Peyer's patch (tissue), 4 donors: ENCODE data around the gene RLN3. TPM values are rescaled to one million over a fixed set of nuclear protein-coding genes. Genes with fewer than 3 reads are reported as not detected.
"Not testable (repeated sequence)": the region's sequence is repeated elsewhere in the genome, so short reads cannot be mapped to it uniquely, and the experiment has no call there.

ENCODE experiments used
- DNase-seq, 3 donors: peaks; one replicate each; pipeline ENCODE4 v3.0.0-alpha.2; 2017 to 2019
- H3K27ac ChIP-seq, 4 donors: fragments of 200-600 bp; sonication (generic); one replicate each; pipeline ENCODE4 v1.5.1; 2016 to 2019
- H3K27me3 ChIP-seq, 2 donors: fragments of 200-600 bp; sonication (generic); one replicate each; pipeline ENCODE4 v1.5.1; 2019
- H3K36me3 ChIP-seq, 3 donors: fragments of 200-600 bp; sonication (generic); one replicate each; pipeline ENCODE4 v1.5.1; 2016 to 2019
- H3K4me1 ChIP-seq, 4 donors: fragments of 200-600 bp; sonication (generic); one replicate each; pipeline ENCODE4 v1.5.1; 2016 to 2019
- H3K4me3 ChIP-seq, 4 donors: fragments of 200-600 bp; sonication (generic); 1 replicate in 3 of 4; 2 replicates in 1 of 4; pipeline ENCODE4 v1.5.1; 2016 to 2019; ENCODE audit warnings: mild to moderate bottlenecking in 1 of 4
- H3K9me3 ChIP-seq, 4 donors: fragments of 200-600 bp; sonication (generic); one replicate each; pipeline ENCODE4 v1.5.1; 2016 to 2019; ENCODE audit warnings: mild to moderate bottlenecking in 1 of 4
- POLR2A ChIP-seq, 2 donors: fragments of 450-650 bp; IDR thresholded peaks; one replicate each; pipeline ENCODE4 v1.5.1; 2017; ENCODE audit warnings: antibody characterized with exemption in 2 of 2, mild to moderate bottlenecking in 2 of 2, moderate library complexity in 2 of 2
- total RNA-seq, 4 donors: library from RNA; depleted of rRNA; stranded (reverse); fragments of >200 nt; gene quantifications; one replicate each; pipeline ENCODE4 v1.1.0, GENCODE V29; 2016
- TF ChIP-seq, protein P1 (sequence below), 6 experiments: fragments of 450-650 bp in 4 of 6; fragments of 200-600 bp in 2 of 6; sonication (generic) in 1 of 6; IDR thresholded peaks; one replicate each; pipeline ENCODE4 v1.5.1; 2017 to 2019; ENCODE audit warnings: antibody characterized with exemption in 6 of 6, mild to moderate bottlenecking in 3 of 6, moderate library complexity in 1 of 6

RLN3 gene
- total RNA-seq, 4 donors from 2014 or later = not detected

DNA sequence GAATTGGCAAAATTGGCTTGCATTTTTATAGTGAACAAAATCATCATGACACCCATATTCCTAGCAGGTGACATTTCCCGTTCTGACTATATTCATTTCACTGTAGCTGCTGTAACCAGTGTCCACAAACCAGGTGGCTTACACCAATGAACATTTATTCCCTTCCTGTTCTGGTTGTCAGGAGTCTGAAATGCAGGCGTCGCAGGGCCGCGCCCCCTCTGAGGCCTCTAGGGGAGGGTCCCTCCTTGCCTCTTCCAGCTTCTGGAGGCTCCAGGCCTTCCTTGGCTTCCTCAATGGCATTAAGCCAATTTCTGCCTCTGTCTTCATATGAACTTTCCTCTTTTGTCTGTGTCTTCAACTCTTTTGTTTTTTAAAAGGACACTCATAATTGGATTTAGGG lies 6.5 kb upstream of the RLN3 start:
- Histone ChIP-seq H3K9me3 (no peaks in the 10 kb centered on the region), H3K36me3 (no peaks in the 10 kb centered on the region), H3K4me3 (no peak overlapping the region), H3K27me3 (no peaks in the 10 kb centered on the region), H3K27ac (no peak overlapping the region), H3K4me1 (peaks cover 0 to 10% (median 7%) of the 10 kb centered on the region in 4 donors)
- TF ChIP-seq, protein P1, sequence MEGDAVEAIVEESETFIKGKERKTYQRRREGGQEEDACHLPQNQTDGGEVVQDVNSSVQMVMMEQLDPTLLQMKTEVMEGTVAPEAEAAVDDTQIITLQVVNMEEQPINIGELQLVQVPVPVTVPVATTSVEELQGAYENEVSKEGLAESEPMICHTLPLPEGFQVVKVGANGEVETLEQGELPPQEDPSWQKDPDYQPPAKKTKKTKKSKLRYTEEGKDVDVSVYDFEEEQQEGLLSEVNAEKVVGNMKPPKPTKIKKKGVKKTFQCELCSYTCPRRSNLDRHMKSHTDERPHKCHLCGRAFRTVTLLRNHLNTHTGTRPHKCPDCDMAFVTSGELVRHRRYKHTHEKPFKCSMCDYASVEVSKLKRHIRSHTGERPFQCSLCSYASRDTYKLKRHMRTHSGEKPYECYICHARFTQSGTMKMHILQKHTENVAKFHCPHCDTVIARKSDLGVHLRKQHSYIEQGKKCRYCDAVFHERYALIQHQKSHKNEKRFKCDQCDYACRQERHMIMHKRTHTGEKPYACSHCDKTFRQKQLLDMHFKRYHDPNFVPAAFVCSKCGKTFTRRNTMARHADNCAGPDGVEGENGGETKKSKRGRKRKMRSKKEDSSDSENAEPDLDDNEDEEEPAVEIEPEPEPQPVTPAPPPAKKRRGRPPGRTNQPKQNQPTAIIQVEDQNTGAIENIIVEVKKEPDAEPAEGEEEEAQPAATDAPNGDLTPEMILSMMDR (IDR thresholded peaks at IDR 0.05) = no peak
- no peak for TF ChIP-seq POLR2A (IDR thresholded peaks at IDR 0.05)
- DNase-seq = no peak

DNA sequence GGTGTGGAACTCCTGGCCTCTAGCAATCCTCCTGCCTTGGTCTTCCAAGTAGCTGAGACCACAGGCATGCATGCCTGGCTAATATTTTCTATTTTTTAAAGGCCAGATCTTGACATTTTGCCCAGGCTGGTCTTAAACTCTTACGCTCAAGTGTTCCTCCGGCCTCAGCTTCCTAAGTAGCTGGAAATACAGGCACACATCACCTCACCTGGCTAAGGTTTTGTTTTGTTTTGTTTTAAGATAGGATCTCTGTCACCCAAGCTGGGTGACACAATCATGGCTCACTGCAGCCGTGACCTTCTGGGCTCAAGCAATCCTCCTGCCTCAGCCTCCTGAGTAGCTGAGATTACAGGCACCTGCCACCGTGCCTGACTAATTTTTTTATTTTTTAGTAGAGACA lies 5.5 kb upstream of the RLN3 start:
- no peaks in the 10 kb centered on the region for H3K9me3 ChIP-seq
- H3K27me3 ChIP-seq = no peaks in the 10 kb centered on the region
- no peak for DNase-seq
- H3K4me3 ChIP-seq = no peak overlapping the region
- H3K4me1 ChIP-seq = peaks cover 0 to 10% (median 7%) of the 10 kb centered on the region in 4 donors
- TF ChIP-seq POLR2A (IDR thresholded peaks at IDR 0.05) = no peak
- TF ChIP-seq, protein P1 (IDR thresholded peaks at IDR 0.05) = no peak
- H3K27ac ChIP-seq = no peak overlapping the region
- H3K36me3 ChIP-seq = no peaks in the 10 kb centered on the region

DNA sequence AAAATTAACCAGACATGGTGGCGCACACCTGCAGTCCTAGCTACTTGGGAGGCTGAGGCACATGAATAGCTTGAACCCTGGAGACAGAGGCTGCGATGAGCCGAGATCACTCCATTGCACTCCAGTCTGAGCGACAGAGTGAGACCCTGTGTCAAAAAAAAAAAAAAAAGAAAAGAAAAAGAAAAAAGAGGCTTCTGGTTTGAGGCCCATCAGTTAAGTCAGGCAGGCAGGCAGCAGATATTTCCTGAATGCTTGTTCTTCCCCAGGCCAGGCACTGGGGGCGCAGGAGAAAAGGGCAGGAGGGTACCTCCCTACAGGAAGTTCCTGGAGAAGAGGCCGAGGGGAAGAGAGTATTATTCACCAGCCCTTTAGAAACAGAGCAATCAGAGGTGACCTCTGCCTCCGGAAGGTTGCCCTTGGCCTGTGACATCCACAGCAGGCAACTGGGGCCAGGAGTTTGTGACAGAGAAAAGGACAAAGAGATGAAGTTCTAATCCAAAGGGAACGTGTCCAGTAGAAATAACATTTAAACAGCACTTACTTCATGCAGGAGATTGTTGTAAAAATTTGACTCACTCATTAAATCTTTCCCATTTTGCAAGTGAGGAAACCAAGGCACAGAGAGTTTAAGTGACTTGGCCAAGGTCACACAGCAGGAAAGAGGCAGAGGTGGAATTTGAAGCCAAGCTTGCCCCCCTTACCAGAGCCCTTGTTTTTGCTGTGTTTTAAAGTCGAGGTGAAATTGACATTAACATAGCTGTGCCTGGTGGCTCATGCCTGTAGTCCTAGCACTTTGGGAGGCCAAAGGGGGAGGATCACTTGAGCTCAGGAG lies 4.3 kb upstream of the RLN3 start:
- Histone ChIP-seq H3K4me1 (peaks cover 0 to 9% (median 2%) of the 10 kb centered on the region in 4 donors), H3K4me3 (no peak overlapping the region), H3K9me3 (no peaks in the 10 kb centered on the region), H3K36me3 (no peaks in the 10 kb centered on the region), H3K27me3 (no peaks in the 10 kb centered on the region), H3K27ac (peak overlapping the region in 2 of 4 donors; percentile 31 to 59)
- no peak for TF ChIP-seq POLR2A (IDR thresholded peaks at IDR 0.05)
- TF ChIP-seq, protein P1 (IDR thresholded peaks at IDR 0.05) = peak in 5 of 6 experiments; percentile 2 to 62 (median 51)
- peak in 2 of 3 donors; percentile 71 to 72 for DNase-seq

DNA sequence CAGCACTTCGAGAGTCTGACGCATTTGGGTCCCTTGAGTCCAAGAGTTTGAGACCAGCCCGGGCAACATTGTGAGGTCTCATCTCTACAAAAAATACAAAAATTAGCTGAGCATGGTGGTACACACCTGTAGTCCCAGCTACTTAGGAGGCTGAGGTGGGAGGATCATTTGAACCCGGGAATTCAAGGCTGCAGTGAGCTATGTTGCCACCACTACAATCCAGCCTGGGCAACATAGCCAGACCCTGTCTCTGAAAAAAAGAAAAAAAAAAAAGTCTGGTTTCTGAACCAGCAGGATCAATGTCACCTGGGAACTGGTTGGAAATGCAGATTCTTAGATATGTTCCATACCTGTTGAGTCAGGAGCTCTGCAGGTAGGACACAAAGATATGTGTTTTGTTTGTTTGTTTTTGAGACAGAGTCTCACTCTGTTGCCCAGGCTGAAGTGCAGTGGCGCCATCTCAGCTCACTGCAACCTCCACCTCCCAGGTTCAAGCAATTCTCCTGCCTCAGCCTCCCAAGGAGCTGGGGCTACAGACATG lies 1.2 kb upstream of the RLN3 start:
- not testable (repeated sequence) for H3K27me3 ChIP-seq, H3K27ac ChIP-seq, H3K9me3 ChIP-seq, H3K4me3 ChIP-seq, H3K36me3 ChIP-seq, DNase-seq, H3K4me1 ChIP-seq

DNA sequence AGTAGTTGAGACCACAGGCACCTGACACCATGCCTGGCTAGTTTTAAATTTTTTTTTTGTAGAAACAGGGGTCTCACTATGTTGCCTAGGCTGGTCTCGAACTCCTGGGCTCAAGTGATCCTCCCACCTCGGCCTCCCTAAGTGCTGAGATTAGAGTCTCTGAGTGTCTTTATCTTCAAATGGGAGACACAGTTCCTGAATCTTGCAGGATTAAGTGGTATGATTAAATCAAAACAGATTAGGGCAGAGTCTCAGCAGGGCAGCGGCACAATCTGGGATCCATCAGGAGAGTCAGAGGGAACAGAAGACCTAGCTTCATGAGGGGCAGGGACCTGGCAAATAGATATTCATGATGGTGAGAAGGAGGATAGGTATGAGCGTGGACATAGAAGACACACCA lies 953 bp downstream of the RLN3 start:
- Histone ChIP-seq H3K4me3 (no peak overlapping the region), H3K36me3 (no peaks in the 10 kb centered on the region), H3K27me3 (no peaks in the 10 kb centered on the region), H3K4me1 (peaks cover 0 to 5% (median 2%) of the 10 kb centered on the region in 4 donors), H3K27ac (no peak overlapping the region), H3K9me3 (no peaks in the 10 kb centered on the region)
- TF ChIP-seq, protein P1 (IDR thresholded peaks at IDR 0.05) = no peak
- TF ChIP-seq POLR2A (IDR thresholded peaks at IDR 0.05) = no peak
- no peak for DNase-seq

DNA sequence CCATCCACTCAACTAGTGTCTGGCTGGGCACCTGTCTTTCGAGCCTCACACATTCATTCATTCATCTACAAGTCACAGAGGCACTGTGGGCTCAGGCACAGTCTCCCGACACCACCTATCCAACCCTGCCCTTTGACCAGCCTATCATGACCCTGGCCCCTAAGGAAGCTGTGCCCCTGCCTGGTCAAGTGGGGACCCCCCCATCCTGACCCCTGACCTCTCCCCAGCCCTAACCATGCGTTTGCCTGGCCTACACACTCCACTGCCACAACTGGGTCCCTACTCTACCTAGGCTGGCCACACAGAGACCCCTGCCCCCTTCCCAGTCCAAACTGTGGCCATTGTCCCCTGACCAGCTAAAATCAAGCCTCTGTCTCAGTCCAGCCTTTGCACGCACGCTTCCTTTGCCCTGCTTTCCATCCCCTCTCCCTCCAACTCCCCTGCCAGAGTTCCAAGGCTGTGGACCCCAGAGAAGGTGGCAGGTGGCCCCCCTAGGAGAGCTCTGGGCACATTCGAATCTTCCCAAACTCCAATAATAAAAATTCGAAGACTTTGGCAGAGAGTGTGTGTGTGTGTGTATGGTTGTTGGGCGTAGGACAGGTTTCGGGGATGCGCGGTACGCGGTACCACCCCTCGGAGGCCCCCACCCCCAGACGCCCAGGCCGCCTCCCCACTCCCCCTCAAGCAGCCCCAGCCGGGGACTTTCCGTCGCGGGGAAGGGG lies 3.2 kb downstream of the RLN3 start:
- Histone ChIP-seq H3K9me3 (no peaks in the 10 kb centered on the region), H3K27me3 (no peaks in the 10 kb centered on the region), H3K36me3 (no peaks in the 10 kb centered on the region), H3K4me1 (peaks cover 0 to 4% (median 2%) of the 10 kb centered on the region in 4 donors), H3K4me3 (peak overlapping the region; percentile 55 to 80 (median 62)), H3K27ac (peak overlapping the region; percentile 81 to 96 (median 82))
- no peak for DNase-seq
- TF ChIP-seq, protein P1 (IDR thresholded peaks at IDR 0.05) = no peak
- no peak for TF ChIP-seq POLR2A (IDR thresholded peaks at IDR 0.05)
